Activated CD4-positive, alpha-beta T cell treated with anti-CD3 and anti-CD28 coated beads for 36 hours (primary cell): ENCODE data around the gene NCS1. TPM values are rescaled to one million over a fixed set of nuclear protein-coding genes. Genes with fewer than 3 reads are reported as not detected.
A peak's percentile ranks its signal among the peaks of the same experiment; 100 is the strongest.

Source experiments
- ATAC-seq: fragments of 200-7000 bp; cut with Tn5 transposase; one replicate; pipeline ENCODE4 v1.10.0; 2021; ENCODE audit warnings: mild to moderate bottlenecking, moderate library complexity
- CTCF ChIA-PET: fragments of 350-600 bp; sonication (Branson Sonifier 250); formaldehyde crosslinking; loops from one replicate; lab custom pipeline; 2021; ENCODE audit warnings: antibody characterized with exemption; lab: Charles Lee
- POLR2A ChIA-PET: fragments of 350-600 bp; sonication (Branson Sonifier 250); formaldehyde crosslinking; loops from one replicate; lab custom pipeline; 2021; ENCODE audit warnings: antibody characterized with exemption, inconsistent platforms; lab: Charles Lee
- DNase-seq: peaks from one replicate; pipeline ENCODE4 v3.0.0-alpha.2; 2020
- H3K27ac Mint-ChIP-seq: one replicate; pipeline ENCODE4 v1.8.0; 2021; ENCODE audit warnings: mixed read lengths
- H3K27me3 Mint-ChIP-seq: one replicate; pipeline ENCODE4 v1.8.0; 2021; ENCODE audit warnings: mixed read lengths
- H3K36me3 Mint-ChIP-seq: one replicate; pipeline ENCODE4 v1.8.0; 2021; ENCODE audit warnings: low read depth, mixed read lengths
- H3K4me1 Mint-ChIP-seq: one replicate; pipeline ENCODE4 v1.8.0; 2021; ENCODE audit warnings: mixed read lengths
- H3K4me3 Mint-ChIP-seq: one replicate; pipeline ENCODE4 v1.8.0; 2021; ENCODE audit warnings: mild to moderate bottlenecking, moderate library complexity, mixed read lengths
- H3K9me3 Mint-ChIP-seq: one replicate; pipeline ENCODE4 v1.8.0; 2021; ENCODE audit warnings: low read depth, mixed read lengths
- intact Hi-C, 2 experiments: fragments of 100-400 bp; cut with DNase I in 1 of 2; cut with micrococcal nuclease in 1 of 2; formaldehyde crosslinking; loops; one replicate each; pipeline versions ENCODE4 v1.14.2 to v1.15.1; 2022 to 2024; cut with DNase I, micrococcal nuclease
- total RNA-seq, 2 experiments: library from RNA; stranded (reverse); gene quantifications; one replicate each; pipeline ENCODE4 v1.2.3, GENCODE V29; 2021

The NCS1 gene
- total RNA-seq, 2 experiments from 2014 or later: 24.8 to 25.2 TPM

DNA sequence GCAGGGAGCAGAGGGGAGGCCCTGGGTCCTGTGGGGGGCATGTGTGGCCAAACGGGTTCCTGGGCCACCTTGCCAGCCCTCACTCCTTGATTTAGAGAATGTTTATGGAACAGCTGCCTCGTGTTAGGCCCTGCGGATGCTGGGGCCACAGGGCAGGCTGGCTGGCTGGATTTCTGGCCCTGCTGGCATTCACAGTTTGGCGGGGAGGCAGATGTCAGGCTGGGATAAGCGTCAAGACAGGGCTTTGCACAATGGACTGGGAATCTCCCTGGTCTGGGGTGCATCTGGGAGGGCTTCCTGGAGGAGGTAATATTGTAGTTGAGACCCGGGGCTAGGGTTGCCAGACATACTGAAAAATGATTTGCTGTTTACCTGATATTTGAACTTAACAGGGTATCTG, 13.8 kb downstream of the NCS1 start:
- Mint-ChIP-seq H3K4me1 (no peaks in the 10 kb centered on the region), H3K9me3 (no peaks in the 10 kb centered on the region), H3K27me3 (no peaks in the 10 kb centered on the region), H3K27ac (no peak overlapping the region), H3K4me3 (no peak overlapping the region), H3K36me3 (no peaks in the 10 kb centered on the region)
- intact Hi-C loops: no loop called here
- ChIA-PET CTCF (interaction anchor here (0.7 kb wide), 1 partner anchor 89 kb away, joined by 4 read pairs; no protein-coding TSS in a partner anchor), POLR2A (no interaction called here)
- ATAC-seq (no peak), DNase-seq (no peak)

DNA sequence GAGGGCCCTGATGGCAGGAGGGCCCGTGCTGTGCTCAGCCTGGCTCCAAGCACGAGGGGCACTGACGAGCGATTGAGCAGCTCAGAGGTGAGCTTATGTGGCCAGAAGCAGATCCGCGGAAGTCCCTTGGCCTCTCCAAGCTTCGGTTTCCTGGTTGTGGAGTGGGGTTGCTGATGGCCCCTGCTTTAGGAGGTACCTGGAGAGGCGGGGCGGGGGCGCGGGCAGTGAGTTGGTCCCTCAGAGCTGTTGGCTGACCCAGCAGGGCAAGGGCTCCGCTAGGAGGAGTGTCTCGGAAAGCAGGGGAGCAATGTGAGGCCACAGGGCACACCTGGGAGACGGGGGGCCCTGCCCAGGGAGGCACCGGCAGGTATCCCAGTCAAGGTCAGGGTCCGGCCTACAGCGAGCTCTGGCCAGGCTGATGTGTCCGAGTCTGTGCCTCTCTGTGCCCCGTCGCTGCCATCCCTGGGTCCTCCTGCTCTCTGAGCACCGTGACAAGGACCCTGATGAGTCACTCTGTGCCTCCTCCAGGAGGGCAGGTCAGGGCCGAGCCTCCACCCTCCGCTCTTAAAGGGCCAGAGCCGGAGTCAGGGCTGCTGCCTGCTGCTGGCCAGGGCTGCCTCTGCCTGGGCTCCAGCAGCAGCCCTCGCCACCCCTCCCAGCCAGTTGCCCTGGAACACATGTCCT, 14.8 kb downstream of the NCS1 start:
- no peak overlapping the region for H3K27ac Mint-ChIP-seq
- ChIA-PET POLR2A (no interaction called here), CTCF (no interaction called here)
- no peak overlapping the region for H3K4me3 Mint-ChIP-seq
- no peaks in the 10 kb centered on the region for H3K36me3 Mint-ChIP-seq
- no peaks in the 10 kb centered on the region for H3K27me3 Mint-ChIP-seq
- no peak for ATAC-seq
- H3K4me1 Mint-ChIP-seq: no peaks in the 10 kb centered on the region
- intact Hi-C loops: no loop called here
- H3K9me3 Mint-ChIP-seq: no peaks in the 10 kb centered on the region
- DNase-seq: peak; percentile 22

DNA sequence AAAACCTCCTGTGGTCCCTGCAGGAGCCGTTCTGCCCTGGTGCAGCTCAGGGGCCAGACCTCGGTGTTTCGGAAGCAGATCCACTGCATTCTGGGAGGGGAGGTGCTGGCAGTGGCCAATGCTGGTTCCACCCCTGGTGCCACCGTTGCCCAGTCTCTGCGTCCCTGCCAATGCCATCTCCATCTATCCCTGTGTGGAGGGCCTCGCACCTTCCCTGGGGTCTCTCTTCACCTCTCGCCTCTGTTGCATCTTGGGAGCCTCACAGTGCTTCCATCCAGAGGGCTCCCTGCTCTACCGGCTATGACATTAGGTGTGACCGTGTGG, 15.3 kb downstream of the NCS1 start:
- H3K4me1 Mint-ChIP-seq: no peaks in the 10 kb centered on the region
- no peaks in the 10 kb centered on the region for H3K36me3 Mint-ChIP-seq
- no peak overlapping the region for H3K4me3 Mint-ChIP-seq
- ATAC-seq: no peak
- H3K27ac Mint-ChIP-seq: no peak overlapping the region
- POLR2A ChIA-PET: interaction anchor here (0.6 kb wide), 1 partner anchor 227 kb away, joined by 5 read pairs; no protein-coding TSS in a partner anchor
- H3K27me3 Mint-ChIP-seq: no peaks in the 10 kb centered on the region
- no peaks in the 10 kb centered on the region for H3K9me3 Mint-ChIP-seq
- no peak for DNase-seq
- intact Hi-C loops: no loop called here
- CTCF ChIA-PET: no interaction called here

DNA sequence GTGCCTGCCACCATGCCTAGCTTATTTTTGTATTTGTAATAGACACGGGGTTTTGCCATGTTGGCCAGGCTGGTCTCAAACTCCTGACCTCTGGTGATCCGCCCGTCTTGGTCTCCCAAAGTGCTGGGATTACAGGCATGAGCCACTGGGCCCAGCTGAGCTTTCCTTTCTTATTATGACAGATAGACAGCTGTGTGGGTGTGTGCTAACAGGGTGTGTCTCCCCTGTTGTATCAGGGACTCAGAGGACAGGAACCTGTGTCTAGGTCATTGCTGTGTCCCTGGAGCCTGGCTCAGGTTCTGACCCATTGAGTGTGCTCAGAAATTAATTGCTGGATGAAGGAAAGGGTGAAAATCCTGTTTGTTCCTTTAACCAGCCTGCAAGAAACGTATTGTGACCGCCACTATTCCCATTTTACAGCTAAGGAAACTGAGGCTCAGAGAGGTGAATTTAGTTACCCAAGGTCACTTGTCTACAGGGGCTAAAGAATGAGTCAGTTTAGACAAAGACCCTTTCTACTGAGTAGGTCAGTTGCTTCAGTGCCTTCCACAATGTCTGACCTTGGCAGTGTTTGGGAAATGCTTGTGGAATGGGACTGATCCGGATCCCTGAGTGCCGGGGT, 16.8 kb downstream of the NCS1 start:
- no peak for ATAC-seq
- ChIA-PET POLR2A (no interaction called here), CTCF (no interaction called here)
- Mint-ChIP-seq H3K27me3 (no peaks in the 10 kb centered on the region), H3K9me3 (no peaks in the 10 kb centered on the region), H3K4me1 (no peaks in the 10 kb centered on the region), H3K4me3 (no peak overlapping the region), H3K36me3 (no peaks in the 10 kb centered on the region), H3K27ac (no peak overlapping the region)
- no peak for DNase-seq
- intact Hi-C loops: no loop called here

DNA sequence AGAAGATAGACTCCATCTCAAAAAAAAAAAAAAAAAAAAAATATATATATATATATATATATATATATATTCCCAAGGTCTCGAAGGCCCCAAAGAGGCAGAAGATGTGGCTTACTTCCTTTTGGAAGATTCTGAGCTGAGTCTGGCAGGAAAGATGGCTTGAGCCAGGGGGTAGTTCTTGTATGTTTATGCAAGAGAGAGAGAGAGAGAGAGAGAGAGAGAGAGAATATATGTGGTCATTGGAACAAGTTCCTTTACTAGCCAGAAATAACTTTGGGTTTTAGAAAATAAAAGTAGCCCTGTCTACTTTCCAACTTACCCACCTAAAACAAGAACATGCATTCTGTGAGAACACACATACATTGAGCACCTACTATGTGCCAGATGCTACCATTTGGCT, 17.6 kb downstream of the NCS1 start:
- no peaks in the 10 kb centered on the region for H3K36me3 Mint-ChIP-seq
- ATAC-seq (no peak), DNase-seq (no peak)
- H3K4me3 Mint-ChIP-seq: no peak overlapping the region
- ChIA-PET POLR2A (no interaction called here), CTCF (no interaction called here)
- no peaks in the 10 kb centered on the region for H3K27me3 Mint-ChIP-seq
- no peaks in the 10 kb centered on the region for H3K9me3 Mint-ChIP-seq
- H3K27ac Mint-ChIP-seq: no peak overlapping the region
- intact Hi-C loops: loop anchor here in 1 of 2 experiments (2.0 kb wide), 1 partner anchor 15 kb away; no protein-coding TSS in a partner anchor
- H3K4me1 Mint-ChIP-seq: no peaks in the 10 kb centered on the region

DNA sequence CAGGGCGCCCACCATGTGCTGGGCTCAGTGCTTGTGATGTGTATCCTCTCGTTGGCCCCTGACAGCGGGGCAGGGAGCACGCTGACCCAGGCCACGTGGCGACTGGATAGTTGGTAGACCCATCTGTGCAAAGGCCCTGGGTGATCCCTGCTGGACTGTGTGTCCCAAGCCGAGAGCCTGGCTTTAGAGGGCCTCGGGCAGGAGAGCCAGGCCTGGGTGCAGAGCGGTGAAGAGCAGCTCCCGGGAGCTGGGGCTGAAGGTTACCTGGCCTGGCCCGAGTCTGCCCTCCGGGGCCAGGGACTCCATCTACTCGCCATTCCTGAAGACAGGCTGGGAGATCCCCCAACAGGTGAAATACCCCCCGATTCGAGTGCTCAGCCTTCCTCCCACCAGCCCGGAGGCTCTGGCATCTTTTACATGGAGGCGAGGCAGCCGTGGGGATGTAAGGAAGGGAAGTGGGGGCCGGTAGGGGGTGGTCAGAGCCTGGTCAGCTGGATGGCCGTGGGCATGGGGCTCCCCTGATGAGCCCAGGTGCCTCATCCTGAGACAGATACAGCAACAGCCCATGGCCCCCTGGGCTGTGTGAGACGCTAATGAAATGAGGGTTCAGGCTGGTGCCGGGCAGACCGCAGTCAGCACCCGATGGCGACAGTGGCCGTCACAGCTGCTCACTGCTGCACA, 19.0 kb downstream of the NCS1 start:
- H3K27me3 Mint-ChIP-seq: no peaks in the 10 kb centered on the region
- H3K36me3 Mint-ChIP-seq: no peaks in the 10 kb centered on the region
- CTCF ChIA-PET: no interaction called here
- no peak overlapping the region for H3K4me3 Mint-ChIP-seq
- POLR2A ChIA-PET: interaction anchor here (0.6 to 0.7 kb wide), 2 partner anchors 56 to 1230 kb away, joined by 3 to 4 read pairs; no protein-coding TSS in a partner anchor
- ATAC-seq (no peak), DNase-seq (no peak)
- intact Hi-C loops: loop anchor here in 1 of 2 experiments (2.0 kb wide), 1 partner anchor 14 kb away; no protein-coding TSS in a partner anchor
- no peak overlapping the region for H3K27ac Mint-ChIP-seq
- H3K4me1 Mint-ChIP-seq: no peaks in the 10 kb centered on the region
- H3K9me3 Mint-ChIP-seq: no peaks in the 10 kb centered on the region

DNA sequence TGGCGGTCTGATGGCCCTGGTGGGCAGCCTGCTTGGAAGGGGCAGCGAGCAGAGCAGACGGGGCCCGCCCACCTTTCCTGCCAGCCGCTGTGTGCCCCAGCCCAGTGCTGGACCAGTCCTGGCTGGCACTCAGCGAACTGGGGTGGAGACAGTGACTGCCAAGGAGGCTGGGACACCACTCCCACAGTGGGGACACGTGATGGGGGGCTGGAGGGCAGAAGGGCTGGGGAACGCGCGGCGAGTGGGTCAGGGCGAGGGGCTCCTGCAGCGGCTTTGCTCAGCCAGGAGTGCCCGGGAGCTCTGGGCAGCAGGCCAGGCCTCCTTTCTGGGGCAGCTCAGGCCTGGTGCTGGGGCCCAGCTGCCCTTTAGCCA, 19.5 kb downstream of the NCS1 start:
- H3K9me3 Mint-ChIP-seq: no peaks in the 10 kb centered on the region
- POLR2A ChIA-PET: interaction anchor here (0.6 kb wide), 1 partner anchor 1229 kb away, joined by 3 read pairs; no protein-coding TSS in a partner anchor
- H3K4me1 Mint-ChIP-seq: no peaks in the 10 kb centered on the region
- no peak overlapping the region for H3K27ac Mint-ChIP-seq
- CTCF ChIA-PET: no interaction called here
- no peak for DNase-seq
- no peak overlapping the region for H3K4me3 Mint-ChIP-seq
- intact Hi-C loops: loop anchor here in 1 of 2 experiments (2.0 kb wide), 1 partner anchor 13 kb away; no protein-coding TSS in a partner anchor
- no peaks in the 10 kb centered on the region for H3K27me3 Mint-ChIP-seq
- no peaks in the 10 kb centered on the region for H3K36me3 Mint-ChIP-seq
- ATAC-seq: no peak

DNA sequence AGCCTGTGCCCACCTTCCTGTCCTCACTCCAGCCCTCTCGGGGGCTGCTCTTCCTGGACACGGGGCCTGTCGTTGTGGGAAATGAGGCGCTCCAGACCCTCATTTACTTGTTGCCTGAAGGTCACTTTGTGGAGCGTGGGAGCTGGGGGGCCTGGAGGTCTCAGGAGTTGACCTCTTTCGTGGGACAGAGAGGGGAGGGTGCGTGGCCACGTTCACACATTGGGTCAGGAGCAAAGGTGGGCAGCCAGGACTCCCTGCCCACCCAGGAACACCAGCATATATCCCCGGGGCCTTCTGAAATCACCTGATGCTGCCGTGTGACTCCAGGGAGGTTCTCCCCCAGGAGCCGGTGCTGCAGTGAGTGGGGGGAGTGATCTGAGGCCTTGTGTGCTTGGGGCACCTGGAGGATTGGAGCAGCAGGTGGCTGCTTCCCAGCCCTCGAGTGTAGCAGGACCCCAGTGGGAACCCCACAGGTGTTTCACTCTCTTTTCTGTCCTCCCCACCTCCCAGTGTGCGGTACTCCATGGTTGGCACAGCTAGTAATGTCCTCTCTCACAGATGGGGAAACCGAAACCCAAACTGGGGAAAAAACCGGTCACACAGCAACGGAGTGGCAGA, 20.3 kb downstream of the NCS1 start:
- CTCF ChIA-PET: no interaction called here
- H3K9me3 Mint-ChIP-seq: no peaks in the 10 kb centered on the region
- no peaks in the 10 kb centered on the region for H3K27me3 Mint-ChIP-seq
- no peaks in the 10 kb centered on the region for H3K4me1 Mint-ChIP-seq
- POLR2A ChIA-PET: no interaction called here
- H3K4me3 Mint-ChIP-seq: no peak overlapping the region
- ATAC-seq: no peak
- H3K27ac Mint-ChIP-seq: no peak overlapping the region
- intact Hi-C loops: no loop called here
- no peak for DNase-seq
- no peaks in the 10 kb centered on the region for H3K36me3 Mint-ChIP-seq

DNA sequence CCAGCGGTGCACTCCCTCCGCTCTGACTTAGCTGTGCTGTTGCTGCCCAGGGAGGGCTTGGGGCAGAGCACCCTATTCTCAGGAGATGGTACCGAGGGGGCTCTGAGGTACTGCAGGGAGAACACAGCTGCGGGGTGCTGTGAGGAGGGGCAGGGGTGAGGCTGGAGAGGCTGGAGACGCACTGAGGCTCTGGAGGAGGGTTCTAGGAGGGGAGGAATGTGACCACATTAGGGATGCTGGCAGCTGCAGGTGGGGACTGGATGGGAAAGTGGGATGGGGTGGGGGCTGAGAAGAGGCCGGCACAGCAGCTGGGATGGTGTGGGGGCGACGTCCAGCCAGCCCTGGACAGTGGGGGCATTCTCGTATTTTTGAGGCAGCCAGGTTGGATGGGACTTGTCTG, 20.9 kb downstream of the NCS1 start:
- H3K27ac Mint-ChIP-seq: no peak overlapping the region
- H3K27me3 Mint-ChIP-seq: no peaks in the 10 kb centered on the region
- no peak overlapping the region for H3K4me3 Mint-ChIP-seq
- CTCF ChIA-PET: no interaction called here
- DNase-seq: no peak
- no peaks in the 10 kb centered on the region for H3K9me3 Mint-ChIP-seq
- intact Hi-C loops: no loop called here
- POLR2A ChIA-PET: no interaction called here
- ATAC-seq: no peak
- H3K4me1 Mint-ChIP-seq: no peaks in the 10 kb centered on the region
- H3K36me3 Mint-ChIP-seq: no peaks in the 10 kb centered on the region

DNA sequence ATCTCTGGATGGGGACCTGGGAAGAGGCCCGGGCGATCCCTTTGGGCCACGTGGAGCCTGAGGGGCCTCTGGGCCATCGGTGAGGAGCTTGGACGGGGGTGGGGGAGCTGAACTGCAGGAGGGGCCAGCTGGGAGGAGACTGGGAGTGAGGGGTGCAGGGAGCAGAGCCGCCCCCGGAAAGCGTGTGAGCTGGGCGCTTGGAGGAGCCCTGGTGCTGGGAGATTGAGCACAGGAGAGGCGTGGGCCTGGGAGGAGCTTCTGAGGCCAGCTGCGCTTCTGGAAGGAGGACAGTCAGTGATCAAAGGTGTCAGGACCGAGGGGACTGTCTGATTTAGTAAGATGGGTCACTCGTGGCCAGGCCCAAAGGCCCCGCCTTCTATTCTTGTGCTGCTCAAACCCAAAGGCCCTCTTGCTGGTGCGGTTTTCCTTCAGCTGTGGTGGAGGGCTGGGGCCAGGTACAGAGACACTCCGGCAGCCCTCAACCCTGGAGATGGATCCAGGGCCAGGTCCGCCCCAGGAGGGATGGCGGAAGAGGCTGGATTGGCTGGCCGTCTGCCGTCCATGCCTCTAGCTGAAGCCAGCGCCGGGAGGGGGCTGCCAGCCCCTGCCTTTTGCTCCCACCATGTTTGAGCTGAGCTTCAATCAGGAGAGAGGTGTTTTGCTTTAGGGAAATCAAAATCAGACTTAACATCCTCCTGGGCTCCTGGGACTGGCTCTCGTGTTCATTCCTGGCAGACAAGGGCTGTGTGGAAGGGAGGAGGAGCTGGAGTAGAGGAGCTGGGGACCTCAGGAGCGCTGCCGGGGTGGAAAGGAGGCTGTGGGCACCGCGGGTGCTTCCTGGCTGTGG, 21.6 kb downstream of the NCS1 start:
- POLR2A ChIA-PET: interaction anchor here (0.6 kb wide), 1 partner anchor 27 kb away, joined by 4 read pairs; no protein-coding TSS in a partner anchor
- ATAC-seq (no peak), DNase-seq (no peak)
- Mint-ChIP-seq H3K27ac (no peak overlapping the region), H3K27me3 (no peaks in the 10 kb centered on the region), H3K4me3 (no peak overlapping the region), H3K9me3 (no peaks in the 10 kb centered on the region), H3K36me3 (no peaks in the 10 kb centered on the region), H3K4me1 (no peaks in the 10 kb centered on the region)
- CTCF ChIA-PET: no interaction called here
- intact Hi-C loops: no loop called here
